Mucosa of descending colon (tissue), 3 donors: ENCODE data around the gene ABCC6. TPM values are rescaled to one million over a fixed set of nuclear protein-coding genes. Genes with fewer than 3 reads are reported as not detected.

ENCODE experiments used
- ATAC-seq: fragments of 200-7000 bp; cut with Tn5 transposase; one replicate; pipeline ENCODE4 v1.9.1; 2020; ENCODE audit warnings: mild to moderate bottlenecking, moderate library complexity
- DNase-seq, 3 donors: peaks; one replicate each; pipeline ENCODE4 v3.0.0-alpha.2; 2020
- H3K36me3 ChIP-seq: fragments of 200-600 bp; one replicate; pipeline ENCODE4 v1.8.0; 2021; ENCODE audit warnings: low read depth, mild to moderate bottlenecking
- H3K4me1 ChIP-seq: fragments of 200-600 bp; one replicate; pipeline ENCODE4 v1.8.0; 2021; ENCODE audit warnings: low read depth, mild to moderate bottlenecking
- H3K4me3 ChIP-seq: fragments of 200-600 bp; one replicate; pipeline ENCODE4 v1.8.0; 2021; ENCODE audit warnings: mild to moderate bottlenecking
- H3K9me3 ChIP-seq: fragments of 200-600 bp; one replicate; pipeline ENCODE4 v1.8.0; 2021; ENCODE audit warnings: mild to moderate bottlenecking
- CTCF ChIP-seq: fragments of 200-600 bp; IDR thresholded peaks from one replicate; pipeline ENCODE4 v1.8.0; 2022; ENCODE audit warnings: antibody characterized with exemption, mild to moderate bottlenecking
- intact Hi-C, 2 donors: fragments of 100-400 bp; cut with DNase I in 1 of 2; cut with micrococcal nuclease in 1 of 2; formaldehyde crosslinking; loops; one replicate each; pipeline versions ENCODE4 v1.11.0 to v1.11.1; 2022; cut with DNase I, micrococcal nuclease
- total RNA-seq, 3 donors: library from RNA; stranded (reverse); fragmentation: NEBNext Ultra II Directional in 2 of 3; extraction: Animal tissue kit (Norgen Biotek cat#: 25700) in 2 of 3; gene quantifications; one replicate each; pipeline versions ENCODE4 v1.2.1 to v1.2.4, GENCODE V29; 2021 to 2023
- donor health status: DM: no; HTN: no; CAD: no; lungs with moderate emphysema.
- donor health status: DM: no; HTN: no; CAD: no.
- donor health status: DM: no; HTN: yes; CAD: no.

Gene ABCC6
- total RNA-seq, 3 donors from 2014 or later, result 12.2 to 34.3 (median 26.4) TPM

- Histone ChIP-seq H3K4me3 (no peak overlapping the region), H3K9me3 (peaks cover 2% of the 10 kb centered on the region), H3K4me1 (no peaks in the 10 kb centered on the region), H3K36me3 (no peaks in the 10 kb centered on the region)
- no peak for ATAC-seq
- no peak for TF ChIP-seq CTCF
- no peak for DNase-seq
- intact Hi-C loops, result no loop called here
Measured at GRCh38 chr16:16178455-16179162, 44.7 kb downstream of the ABCC6 start.

GRCh38 chr16:16176328-16176727 is 47.0 kb downstream of the ABCC6 start:
- intact Hi-C loops, result no loop called here
- H3K4me1 ChIP-seq, result no peaks in the 10 kb centered on the region
- DNase-seq (no peak), ATAC-seq (no peak)
- no peaks in the 10 kb centered on the region for H3K36me3 ChIP-seq
- TF ChIP-seq CTCF, result no peak
- H3K4me3 ChIP-seq, result no peak overlapping the region
- peaks cover 2% of the 10 kb centered on the region for H3K9me3 ChIP-seq

GRCh38 chr16:16175296-16175695 is 48.0 kb downstream of the ABCC6 start:
- DNase-seq, result no peak
- H3K36me3 ChIP-seq, result no peaks in the 10 kb centered on the region
- no peak for TF ChIP-seq CTCF
- H3K4me1 ChIP-seq, result no peaks in the 10 kb centered on the region
- intact Hi-C loops, result no loop called here
- no peak for ATAC-seq
- peaks cover 2% of the 10 kb centered on the region for H3K9me3 ChIP-seq
- no peak overlapping the region for H3K4me3 ChIP-seq

- H3K9me3 ChIP-seq, result peaks cover 2% of the 10 kb centered on the region
- H3K4me3 ChIP-seq, result no peak overlapping the region
- TF ChIP-seq CTCF, result no peak
- no peaks in the 10 kb centered on the region for H3K4me1 ChIP-seq
- DNase-seq (no peak), ATAC-seq (no peak)
- intact Hi-C loops, result no loop called here
- no peaks in the 10 kb centered on the region for H3K36me3 ChIP-seq
Measured at GRCh38 chr16:16172991-16173390, 50.3 kb downstream of the ABCC6 start.

- H3K4me3 ChIP-seq, result no peak overlapping the region
- TF ChIP-seq CTCF, result no peak
- peaks cover 1% of the 10 kb centered on the region for H3K9me3 ChIP-seq
- H3K4me1 ChIP-seq, result no peaks in the 10 kb centered on the region
- no peak for ATAC-seq
- intact Hi-C loops, result no loop called here
- DNase-seq, result no peak
- H3K36me3 ChIP-seq, result no peaks in the 10 kb centered on the region
Measured at GRCh38 chr16:16171332-16171919, 51.9 kb downstream of the ABCC6 start.
